WTC11 (cell line): ENCODE results near the gene ARMC2.

Experiments
- ESRRA ChIP-seq: sonication (generic); formaldehyde crosslinking; IDR thresholded peaks from 2 replicates; pipeline ENCODE4 v1.8.1; 2022; ENCODE audit warnings: mild to moderate bottlenecking, missing genetic modification reagents, borderline replicate concordance
- SMAD4 ChIP-seq: sonication (generic); formaldehyde crosslinking; IDR thresholded peaks from 2 replicates; pipeline ENCODE4 v1.8.0; 2022; ENCODE audit warnings: mild to moderate bottlenecking, missing genetic modification reagents
- TF ChIP-seq, protein P1 (sequence below): fragments of 200-600 bp; IDR thresholded peaks from 2 replicates; pipeline ENCODE4 v1.8.0; 2022; ENCODE audit warnings: antibody characterized with exemption
- TF ChIP-seq, protein P2 (sequence below): sonication (generic); formaldehyde crosslinking; IDR thresholded peaks from 2 replicates; pipeline ENCODE4 v1.8.1; 2023; ENCODE audit warnings: mild to moderate bottlenecking, missing genetic modification reagents, moderate library complexity

DNA sequence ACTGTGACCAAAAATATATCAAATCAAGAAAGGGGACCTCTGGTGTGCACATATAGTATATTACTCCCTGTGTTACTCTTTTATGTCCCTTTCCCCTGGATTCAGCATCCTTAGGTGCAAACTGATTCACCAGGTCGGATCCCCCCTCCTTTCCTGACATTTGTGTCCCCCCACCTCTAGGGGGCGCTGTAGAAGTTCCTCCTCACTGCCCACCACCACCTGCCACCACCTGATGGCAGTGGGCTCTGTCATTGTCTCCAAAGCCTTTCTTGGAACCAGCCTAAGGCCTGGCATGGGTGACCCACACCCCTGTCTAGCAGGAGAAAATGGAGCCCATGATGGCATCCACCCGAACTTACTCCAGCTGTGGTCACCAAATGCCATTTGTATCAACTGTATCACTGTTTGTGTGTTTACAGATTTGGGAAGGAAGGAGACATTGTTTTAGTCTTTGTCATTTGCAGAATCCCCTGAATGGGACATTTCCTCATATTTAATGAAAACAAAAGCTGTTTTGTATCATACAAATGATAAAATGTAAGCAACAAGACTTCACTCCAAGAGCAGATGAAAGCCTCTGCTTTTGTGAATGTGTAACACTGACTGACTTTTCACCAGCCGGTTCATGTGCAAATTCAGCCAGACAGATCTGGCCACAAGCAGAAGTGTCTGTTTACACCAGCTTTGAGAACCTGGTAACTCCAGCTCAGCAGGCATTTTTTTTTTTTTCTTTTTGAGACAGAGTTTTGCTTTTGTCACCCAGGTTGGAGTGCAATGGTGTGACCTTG, 66.2 kb downstream of the ARMC2 start:
- TF ChIP-seq, protein P1, sequence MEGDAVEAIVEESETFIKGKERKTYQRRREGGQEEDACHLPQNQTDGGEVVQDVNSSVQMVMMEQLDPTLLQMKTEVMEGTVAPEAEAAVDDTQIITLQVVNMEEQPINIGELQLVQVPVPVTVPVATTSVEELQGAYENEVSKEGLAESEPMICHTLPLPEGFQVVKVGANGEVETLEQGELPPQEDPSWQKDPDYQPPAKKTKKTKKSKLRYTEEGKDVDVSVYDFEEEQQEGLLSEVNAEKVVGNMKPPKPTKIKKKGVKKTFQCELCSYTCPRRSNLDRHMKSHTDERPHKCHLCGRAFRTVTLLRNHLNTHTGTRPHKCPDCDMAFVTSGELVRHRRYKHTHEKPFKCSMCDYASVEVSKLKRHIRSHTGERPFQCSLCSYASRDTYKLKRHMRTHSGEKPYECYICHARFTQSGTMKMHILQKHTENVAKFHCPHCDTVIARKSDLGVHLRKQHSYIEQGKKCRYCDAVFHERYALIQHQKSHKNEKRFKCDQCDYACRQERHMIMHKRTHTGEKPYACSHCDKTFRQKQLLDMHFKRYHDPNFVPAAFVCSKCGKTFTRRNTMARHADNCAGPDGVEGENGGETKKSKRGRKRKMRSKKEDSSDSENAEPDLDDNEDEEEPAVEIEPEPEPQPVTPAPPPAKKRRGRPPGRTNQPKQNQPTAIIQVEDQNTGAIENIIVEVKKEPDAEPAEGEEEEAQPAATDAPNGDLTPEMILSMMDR = peak; percentile 96
- no peak for TF ChIP-seq SMAD4 (CRISPR knock-in tag)
- no peak for TF ChIP-seq ESRRA
- TF ChIP-seq, protein P2, sequence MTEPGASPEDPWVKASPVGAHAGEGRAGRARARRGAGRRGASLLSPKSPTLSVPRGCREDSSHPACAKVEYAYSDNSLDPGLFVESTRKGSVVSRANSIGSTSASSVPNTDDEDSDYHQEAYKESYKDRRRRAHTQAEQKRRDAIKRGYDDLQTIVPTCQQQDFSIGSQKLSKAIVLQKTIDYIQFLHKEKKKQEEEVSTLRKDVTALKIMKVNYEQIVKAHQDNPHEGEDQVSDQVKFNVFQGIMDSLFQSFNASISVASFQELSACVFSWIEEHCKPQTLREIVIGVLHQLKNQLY (CRISPR knock-in tag) = no peak
